ENCODE measurements around the gene PTN.

GRCh38 chr7:137325927-137326326 lies 17.6 kb downstream of the PTN start:
- TF ChIP-seq POLR2A (IDR thresholded peaks at IDR 0.05; ENCODE audit: low read length) (no peak), CBX2 (IDR thresholded peaks at IDR 0.05; ENCODE audit: borderline replicate concordance, low read depth) (no peak), EP300 (IDR thresholded peaks at IDR 0.05) (no peak), CEBPB (IDR thresholded peaks at IDR 0.05) (no peak), RFX5 (IDR thresholded peaks at IDR 0.05) (no peak)
- TF ChIP-seq, protein P1, sequence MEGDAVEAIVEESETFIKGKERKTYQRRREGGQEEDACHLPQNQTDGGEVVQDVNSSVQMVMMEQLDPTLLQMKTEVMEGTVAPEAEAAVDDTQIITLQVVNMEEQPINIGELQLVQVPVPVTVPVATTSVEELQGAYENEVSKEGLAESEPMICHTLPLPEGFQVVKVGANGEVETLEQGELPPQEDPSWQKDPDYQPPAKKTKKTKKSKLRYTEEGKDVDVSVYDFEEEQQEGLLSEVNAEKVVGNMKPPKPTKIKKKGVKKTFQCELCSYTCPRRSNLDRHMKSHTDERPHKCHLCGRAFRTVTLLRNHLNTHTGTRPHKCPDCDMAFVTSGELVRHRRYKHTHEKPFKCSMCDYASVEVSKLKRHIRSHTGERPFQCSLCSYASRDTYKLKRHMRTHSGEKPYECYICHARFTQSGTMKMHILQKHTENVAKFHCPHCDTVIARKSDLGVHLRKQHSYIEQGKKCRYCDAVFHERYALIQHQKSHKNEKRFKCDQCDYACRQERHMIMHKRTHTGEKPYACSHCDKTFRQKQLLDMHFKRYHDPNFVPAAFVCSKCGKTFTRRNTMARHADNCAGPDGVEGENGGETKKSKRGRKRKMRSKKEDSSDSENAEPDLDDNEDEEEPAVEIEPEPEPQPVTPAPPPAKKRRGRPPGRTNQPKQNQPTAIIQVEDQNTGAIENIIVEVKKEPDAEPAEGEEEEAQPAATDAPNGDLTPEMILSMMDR (IDR thresholded peaks at IDR 0.05), result no peak
